WI38 (cell line): ENCODE measurements around the gene ANKRD39.

Experiments used
- H3K4me3 ChIP-seq: 2 replicates; pipeline ENCODE4 v1.5.1; 2011; ENCODE audit warnings: low read depth, mild to moderate bottlenecking, control low read depth, low read length
- CTCF ChIP-seq: IDR thresholded peaks from 2 replicates; pipeline ENCODE4 v1.5.1; 2012; ENCODE audit warnings: low read depth, mild to moderate bottlenecking, control low read depth, low read length

Gene ANKRD39

GRCh38 chr2:96828436-96828835 is 29.4 kb downstream of the ANKRD39 start:
- H3K4me3 ChIP-seq, result no peak overlapping the region

GRCh38 chr2:96826546-96827278 is 31.1 kb downstream of the ANKRD39 start:
- no peak overlapping the region for H3K4me3 ChIP-seq
- TF ChIP-seq CTCF, result no peak

More at GRCh38 chr2:96828436-96828835, 29.4 kb downstream of the ANKRD39 start:
- TF ChIP-seq CTCF, result no peak

GRCh38 chr2:96825057-96825456 is 32.8 kb downstream of the ANKRD39 start:
- TF ChIP-seq CTCF, result no peak
- H3K4me3 ChIP-seq, result no peak overlapping the region

- no peak for TF ChIP-seq CTCF
- H3K4me3 ChIP-seq, result no peak overlapping the region
Observed at GRCh38 chr2:96824079-96824870, 33.5 kb downstream of the ANKRD39 start.

GRCh38 chr2:96823198-96823597 is 34.6 kb downstream of the ANKRD39 start:
- no peak for TF ChIP-seq CTCF
- no peak overlapping the region for H3K4me3 ChIP-seq

GRCh38 chr2:96822786-96823185 is 35.0 kb downstream of the ANKRD39 start:
- TF ChIP-seq CTCF, result no peak
- no peak overlapping the region for H3K4me3 ChIP-seq

- no peak overlapping the region for H3K4me3 ChIP-seq
- TF ChIP-seq CTCF, result no peak
Observed at GRCh38 chr2:96821113-96821675, 36.6 kb downstream of the ANKRD39 start.
